ENCODE results near the gene COL20A1. TPM values are rescaled to one million over a fixed set of nuclear protein-coding genes. Genes with fewer than 3 reads are reported as not detected.
A peak's percentile ranks its signal among the peaks of the same experiment; 100 is the strongest.
"Not testable (repeated sequence)": the region's sequence is repeated elsewhere in the genome, so short reads cannot be mapped to it uniquely, and the experiment has no call there.

The COL20A1 gene
- total RNA-seq, 2 experiments from 2014 or later: not detected

DNA sequence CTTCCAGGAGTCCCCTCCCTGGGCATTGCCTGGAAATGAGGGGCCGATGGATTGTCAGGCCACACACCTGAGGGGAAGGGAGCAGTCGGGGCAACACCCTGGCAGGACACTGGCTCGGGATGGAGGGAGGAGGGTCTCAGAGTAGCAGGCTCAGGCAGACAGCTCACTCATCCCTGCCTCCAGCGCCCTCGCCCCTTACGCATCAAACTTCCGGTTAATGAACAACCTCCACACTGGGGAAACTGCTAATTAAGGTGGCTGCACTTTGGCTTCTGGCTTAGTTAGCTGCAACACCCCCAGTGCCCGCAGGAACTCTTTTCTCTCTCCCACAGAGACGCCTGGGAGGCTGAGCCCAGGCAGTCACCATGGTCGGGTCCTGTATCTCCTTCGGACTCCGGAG lies 81.5 kb downstream of the COL20A1 start:
- no peaks in the 10 kb centered on the region for H3K36me3 Mint-ChIP-seq (ENCODE audit: low read depth)
- no peaks in the 10 kb centered on the region for H3K9me3 Mint-ChIP-seq (ENCODE audit: insufficient read depth)
- no peak overlapping the region for H3K27ac Mint-ChIP-seq
- H3K27me3 Mint-ChIP-seq (ENCODE audit: low read depth): peaks cover 4% of the 10 kb centered on the region
- DNase-seq: no peak
- ChIA-PET CTCF (no interaction called here), POLR2A (no interaction called here)
- no peak overlapping the region for H3K4me3 Mint-ChIP-seq
- no peak for ATAC-seq
- no peaks in the 10 kb centered on the region for H3K4me1 Mint-ChIP-seq (ENCODE audit: low read depth)

DNA sequence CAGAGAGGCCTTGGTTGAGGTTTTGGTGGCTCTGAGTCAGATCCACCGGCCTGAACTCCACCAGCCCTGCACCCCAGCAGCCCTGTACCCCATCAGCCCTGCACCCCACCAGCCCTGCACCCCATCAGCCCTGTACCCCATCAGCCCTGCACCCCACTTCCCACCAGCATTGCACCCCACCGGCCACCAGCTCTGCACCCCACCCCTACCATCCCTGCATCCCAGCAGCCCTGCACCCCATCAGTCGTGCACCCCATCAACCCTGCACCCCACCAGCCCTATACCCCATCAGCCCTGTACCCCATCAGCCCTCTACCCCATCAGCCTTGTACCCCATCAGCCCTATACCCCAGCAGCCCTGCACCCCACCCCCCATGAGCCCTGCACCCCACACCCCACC lies 82.5 kb downstream of the COL20A1 start:
- CTCF ChIA-PET: no interaction called here
- Mint-ChIP-seq H3K36me3 (ENCODE audit: low read depth) (no peaks in the 10 kb centered on the region), H3K4me3 (no peak overlapping the region), H3K27me3 (ENCODE audit: low read depth) (peaks cover 4% of the 10 kb centered on the region), H3K4me1 (ENCODE audit: low read depth) (no peaks in the 10 kb centered on the region), H3K9me3 (ENCODE audit: insufficient read depth) (no peaks in the 10 kb centered on the region), H3K27ac (no peak overlapping the region)
- POLR2A ChIA-PET: no interaction called here
- DNase-seq: no peak
- ATAC-seq: no peak

DNA sequence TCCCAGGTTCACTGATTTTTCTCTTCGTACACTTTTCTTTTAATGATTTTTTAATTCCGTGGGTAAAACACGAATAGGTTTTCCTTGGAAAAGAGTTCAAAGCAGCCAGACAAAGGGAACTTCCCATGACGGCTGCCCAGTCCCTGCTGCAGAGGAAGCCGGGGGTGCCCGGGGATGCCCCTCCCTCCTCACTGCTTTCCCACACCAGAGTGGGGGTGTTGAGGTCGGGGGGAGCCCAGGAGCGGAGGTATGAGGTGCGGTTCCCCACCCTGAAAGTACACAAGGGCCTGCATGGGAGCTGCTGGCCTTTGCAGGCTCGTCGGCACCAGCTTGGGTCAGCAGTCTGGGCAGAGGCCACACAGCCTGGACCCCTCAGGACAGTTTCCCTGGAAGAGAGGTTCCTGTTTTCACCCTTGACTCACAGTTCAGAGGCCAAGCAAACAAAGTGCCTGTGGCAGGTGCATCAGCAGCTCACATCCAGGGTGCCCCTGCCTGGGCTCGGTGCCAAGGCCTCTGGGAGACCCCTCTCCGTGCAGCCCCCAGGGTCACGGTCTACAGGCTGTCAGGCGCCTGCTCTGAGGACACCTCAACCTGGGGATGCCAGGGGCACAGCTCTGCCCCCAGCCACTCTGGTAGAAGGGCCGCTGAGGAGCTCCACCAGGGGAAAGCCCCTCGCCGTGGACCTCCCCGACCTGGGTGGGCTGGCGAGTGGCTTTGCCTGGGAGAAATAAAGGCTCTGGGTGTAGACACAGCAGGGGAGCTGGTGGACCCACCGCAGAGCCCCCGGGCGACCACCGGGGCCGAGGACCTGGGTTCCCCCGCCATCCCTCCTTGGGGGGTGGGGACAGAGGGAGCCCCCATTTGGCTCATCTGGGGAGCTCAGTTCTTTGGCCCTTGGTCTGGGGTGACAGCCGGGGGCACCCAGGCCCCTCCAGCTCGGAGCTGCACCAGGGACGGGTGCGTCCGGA lies 83.6 kb downstream of the COL20A1 start:
- ATAC-seq: no peak
- Mint-ChIP-seq H3K27ac (no peak overlapping the region), H3K27me3 (ENCODE audit: low read depth) (peaks cover 4% of the 10 kb centered on the region), H3K9me3 (ENCODE audit: insufficient read depth) (no peaks in the 10 kb centered on the region), H3K4me3 (no peak overlapping the region), H3K36me3 (ENCODE audit: low read depth) (no peaks in the 10 kb centered on the region), H3K4me1 (ENCODE audit: low read depth) (no peaks in the 10 kb centered on the region)
- DNase-seq: no peak
- ChIA-PET CTCF (interaction anchor here (2.3 kb wide), 1 partner anchor 67 kb away, joined by 7 read pairs; no protein-coding TSS in a partner anchor), POLR2A (interaction anchor here (0.6 kb wide), 1 partner anchor 27 kb away, joined by 3 read pairs; no protein-coding TSS in a partner anchor)

DNA sequence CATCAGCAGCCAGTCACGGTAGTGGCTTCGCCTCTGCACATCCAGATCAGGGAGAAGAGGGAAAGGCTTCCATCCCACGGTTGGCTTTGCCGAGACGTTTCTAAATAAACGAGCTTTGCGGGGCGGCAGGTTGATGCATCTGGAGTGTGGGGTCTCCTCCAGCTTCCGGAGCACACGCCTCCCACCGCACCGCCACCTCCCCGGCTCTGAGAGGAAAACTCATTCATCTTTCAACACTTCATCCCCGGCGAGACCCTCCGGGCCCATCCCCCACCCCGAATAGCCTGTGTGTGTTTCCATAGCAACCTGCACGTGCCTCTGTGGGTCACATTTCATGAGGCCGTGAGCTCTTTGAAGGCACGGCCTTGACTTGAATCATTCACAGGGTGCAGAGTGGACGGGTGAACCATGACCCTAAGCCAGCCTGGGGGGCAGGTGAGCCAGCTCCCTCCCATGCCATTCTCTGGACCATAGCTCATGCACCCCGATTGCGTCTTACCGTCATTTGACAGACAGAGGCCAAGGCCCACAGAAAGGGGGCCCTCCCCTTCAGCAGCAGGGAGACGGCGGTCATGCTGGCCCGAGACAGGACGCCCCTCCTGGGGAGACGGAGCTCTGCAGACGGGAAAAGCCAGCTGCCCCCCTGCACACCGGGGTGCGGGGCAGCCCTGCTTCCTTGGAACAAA lies 84.4 kb downstream of the COL20A1 start:
- DNase-seq (no peak), ATAC-seq (no peak)
- Mint-ChIP-seq H3K9me3 (ENCODE audit: insufficient read depth) (no peaks in the 10 kb centered on the region), H3K36me3 (ENCODE audit: low read depth) (no peaks in the 10 kb centered on the region), H3K27ac (no peak overlapping the region), H3K4me1 (ENCODE audit: low read depth) (no peaks in the 10 kb centered on the region), H3K27me3 (ENCODE audit: low read depth) (peaks cover 4% of the 10 kb centered on the region), H3K4me3 (no peak overlapping the region)
- ChIA-PET CTCF (interaction anchor here (1.4 to 2.3 kb wide), 2 partner anchors 68 to 154 kb away, joined by 4 to 7 read pairs; no protein-coding TSS in a partner anchor), POLR2A (interaction anchor here (0.6 kb wide), 1 partner anchor 28 kb away, joined by 3 read pairs; no protein-coding TSS in a partner anchor)

DNA sequence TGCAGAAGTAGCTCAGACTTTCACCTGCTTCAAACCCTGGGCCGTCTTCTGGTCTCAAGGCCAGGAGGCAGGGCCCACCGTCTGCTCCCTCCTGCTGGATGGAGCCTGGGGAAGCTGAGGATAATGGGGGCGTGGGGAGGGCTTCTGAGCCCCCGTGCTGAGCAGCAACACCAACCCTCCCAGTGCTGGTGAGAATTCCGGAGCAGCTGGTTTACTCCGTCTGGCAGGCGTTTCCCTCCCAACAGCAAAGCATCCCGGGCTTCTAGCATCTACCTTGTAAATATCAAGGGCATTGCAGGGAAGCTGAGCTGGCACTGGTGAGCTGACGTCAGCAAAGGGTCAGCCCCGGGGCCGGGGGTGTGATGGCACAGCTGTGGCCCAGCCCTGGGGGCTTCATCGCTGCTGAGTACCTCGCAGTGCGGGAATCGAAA lies 85.0 kb downstream of the COL20A1 start:
- ATAC-seq: no peak
- Mint-ChIP-seq H3K27ac (no peak overlapping the region), H3K9me3 (ENCODE audit: insufficient read depth) (no peaks in the 10 kb centered on the region), H3K36me3 (ENCODE audit: low read depth) (no peaks in the 10 kb centered on the region), H3K4me1 (ENCODE audit: low read depth) (no peaks in the 10 kb centered on the region), H3K4me3 (no peak overlapping the region), H3K27me3 (ENCODE audit: low read depth) (peaks cover 4% of the 10 kb centered on the region)
- ChIA-PET CTCF (interaction anchor here (1.4 to 2.3 kb wide), 2 partner anchors 68 to 155 kb away, joined by 4 to 7 read pairs; no protein-coding TSS in a partner anchor), POLR2A (no interaction called here)
- DNase-seq: no peak

DNA sequence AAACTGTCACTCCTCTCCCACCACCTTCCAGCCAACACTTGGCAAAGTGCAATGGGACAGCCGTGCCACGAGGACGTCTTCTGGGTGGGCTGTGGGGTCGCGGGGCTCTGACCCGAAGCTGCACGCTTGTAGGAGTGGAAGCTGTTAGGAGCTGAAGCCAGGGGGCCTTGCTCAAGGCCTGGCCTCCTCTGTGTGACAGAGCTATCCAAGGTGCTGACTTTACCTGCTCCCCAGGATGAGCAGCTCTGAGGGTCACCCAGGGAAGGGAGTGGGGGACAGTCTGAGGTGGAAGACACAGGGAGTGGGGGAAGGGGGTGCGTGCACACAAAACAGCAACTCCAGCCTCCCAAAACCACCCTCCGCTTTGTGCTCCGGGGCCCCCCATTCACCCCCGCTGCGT lies 85.6 kb downstream of the COL20A1 start:
- no peak overlapping the region for H3K27ac Mint-ChIP-seq
- no peaks in the 10 kb centered on the region for H3K9me3 Mint-ChIP-seq (ENCODE audit: insufficient read depth)
- DNase-seq: no peak
- ChIA-PET CTCF (interaction anchor here (1.4 to 2.3 kb wide), 2 partner anchors 69 to 155 kb away, joined by 4 to 7 read pairs; no protein-coding TSS in a partner anchor), POLR2A (no interaction called here)
- H3K4me1 Mint-ChIP-seq (ENCODE audit: low read depth): no peaks in the 10 kb centered on the region
- no peak overlapping the region for H3K4me3 Mint-ChIP-seq
- no peaks in the 10 kb centered on the region for H3K36me3 Mint-ChIP-seq (ENCODE audit: low read depth)
- ATAC-seq: no peak
- H3K27me3 Mint-ChIP-seq (ENCODE audit: low read depth): peaks cover 4% of the 10 kb centered on the region

DNA sequence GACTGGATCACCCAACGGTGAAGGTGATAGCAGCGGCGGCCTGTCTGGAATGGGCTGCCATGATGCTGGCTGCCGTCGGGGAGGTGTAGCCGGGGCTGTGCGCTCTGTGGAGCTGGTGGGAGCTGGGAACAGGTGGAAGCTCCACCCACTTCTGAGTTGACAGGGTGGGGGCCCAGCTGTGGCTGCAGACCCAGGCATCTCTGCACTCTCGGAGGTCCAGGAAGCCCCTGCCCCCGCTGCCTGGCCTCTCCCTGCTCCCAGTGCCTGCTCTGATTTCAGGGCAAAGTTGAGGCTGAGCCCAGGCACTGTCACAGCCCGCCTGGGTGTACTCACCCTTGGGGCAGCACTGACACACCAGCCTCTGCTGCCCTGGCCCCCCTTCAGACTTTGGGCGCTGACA lies 86.3 kb downstream of the COL20A1 start:
- peaks cover 4% of the 10 kb centered on the region for H3K27me3 Mint-ChIP-seq (ENCODE audit: low read depth)
- ChIA-PET CTCF (interaction anchor here (2.3 kb wide), 1 partner anchor 69 kb away, joined by 7 read pairs; no protein-coding TSS in a partner anchor), POLR2A (no interaction called here)
- no peaks in the 10 kb centered on the region for H3K4me1 Mint-ChIP-seq (ENCODE audit: low read depth)
- ATAC-seq (no peak), DNase-seq (no peak)
- H3K9me3 Mint-ChIP-seq (ENCODE audit: insufficient read depth): no peaks in the 10 kb centered on the region
- H3K27ac Mint-ChIP-seq: no peak overlapping the region
- no peaks in the 10 kb centered on the region for H3K36me3 Mint-ChIP-seq (ENCODE audit: low read depth)
- no peak overlapping the region for H3K4me3 Mint-ChIP-seq

DNA sequence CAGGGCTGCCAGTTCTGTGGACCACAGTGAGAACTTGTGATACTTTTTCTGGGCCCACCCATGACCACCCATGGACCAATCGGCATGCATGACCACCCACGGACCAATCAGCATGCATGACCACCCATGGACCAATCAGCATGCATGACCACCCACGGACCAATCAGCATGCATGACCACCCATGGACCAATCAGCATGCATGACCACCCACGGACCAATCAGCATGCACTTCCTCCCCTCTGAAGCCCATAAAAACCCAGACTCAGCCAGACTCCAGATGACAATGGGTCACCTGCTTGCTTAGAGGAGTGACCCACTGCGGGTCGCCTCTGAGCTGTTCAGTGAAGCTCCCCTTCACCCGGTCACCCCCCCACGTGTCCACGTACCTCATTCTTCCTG lies 86.9 kb downstream of the COL20A1 start:
- H3K36me3 Mint-ChIP-seq (ENCODE audit: low read depth); H3K4me1 Mint-ChIP-seq (ENCODE audit: low read depth); ATAC-seq; H3K27me3 Mint-ChIP-seq (ENCODE audit: low read depth); H3K27ac Mint-ChIP-seq; H3K9me3 Mint-ChIP-seq (ENCODE audit: insufficient read depth); H3K4me3 Mint-ChIP-seq; POLR2A ChIA-PET; DNase-seq: not testable (repeated sequence)
- CTCF ChIA-PET: interaction anchor here (2.9 to 3.3 kb wide), 2 partner anchors 70 to 156 kb away, joined by 25 read pairs; no protein-coding TSS in a partner anchor

DNA sequence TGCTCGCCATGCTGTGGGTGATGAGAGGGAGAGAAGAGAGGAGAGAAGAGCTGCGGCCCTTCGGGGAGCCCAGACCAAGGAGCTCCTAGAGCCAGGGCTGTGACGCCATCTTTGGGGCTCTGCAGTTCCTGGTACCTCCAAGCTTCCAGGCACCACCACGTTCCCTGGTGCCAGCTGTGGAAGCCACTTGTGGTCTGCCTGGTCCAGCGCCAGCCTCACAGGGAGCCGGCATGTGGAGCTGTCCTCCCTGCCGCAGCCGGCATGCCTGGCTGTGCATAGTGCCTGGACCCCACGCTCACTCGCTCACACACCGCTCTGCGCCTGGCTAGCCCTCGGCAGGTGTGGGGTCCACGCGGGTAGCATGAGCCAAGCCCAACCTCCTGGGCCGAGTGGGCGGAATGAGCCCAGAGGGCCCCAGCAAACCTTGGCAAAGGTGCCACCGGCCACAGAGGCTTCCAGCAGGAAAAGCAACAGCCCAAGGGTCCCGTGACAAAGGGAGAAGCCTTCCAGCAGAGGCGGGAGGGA lies 87.4 kb downstream of the COL20A1 start:
- DNase-seq (no peak), ATAC-seq (no peak)
- ChIA-PET POLR2A (no interaction called here), CTCF (interaction anchor here (2.9 to 3.3 kb wide), 2 partner anchors 71 to 157 kb away, joined by 25 read pairs; no protein-coding TSS in a partner anchor)
- Mint-ChIP-seq H3K36me3 (ENCODE audit: low read depth) (no peaks in the 10 kb centered on the region), H3K27me3 (ENCODE audit: low read depth) (peaks cover 4% of the 10 kb centered on the region), H3K4me3 (no peak overlapping the region), H3K27ac (no peak overlapping the region), H3K4me1 (ENCODE audit: low read depth) (no peaks in the 10 kb centered on the region), H3K9me3 (ENCODE audit: insufficient read depth) (peaks cover 8% of the 10 kb centered on the region)

DNA sequence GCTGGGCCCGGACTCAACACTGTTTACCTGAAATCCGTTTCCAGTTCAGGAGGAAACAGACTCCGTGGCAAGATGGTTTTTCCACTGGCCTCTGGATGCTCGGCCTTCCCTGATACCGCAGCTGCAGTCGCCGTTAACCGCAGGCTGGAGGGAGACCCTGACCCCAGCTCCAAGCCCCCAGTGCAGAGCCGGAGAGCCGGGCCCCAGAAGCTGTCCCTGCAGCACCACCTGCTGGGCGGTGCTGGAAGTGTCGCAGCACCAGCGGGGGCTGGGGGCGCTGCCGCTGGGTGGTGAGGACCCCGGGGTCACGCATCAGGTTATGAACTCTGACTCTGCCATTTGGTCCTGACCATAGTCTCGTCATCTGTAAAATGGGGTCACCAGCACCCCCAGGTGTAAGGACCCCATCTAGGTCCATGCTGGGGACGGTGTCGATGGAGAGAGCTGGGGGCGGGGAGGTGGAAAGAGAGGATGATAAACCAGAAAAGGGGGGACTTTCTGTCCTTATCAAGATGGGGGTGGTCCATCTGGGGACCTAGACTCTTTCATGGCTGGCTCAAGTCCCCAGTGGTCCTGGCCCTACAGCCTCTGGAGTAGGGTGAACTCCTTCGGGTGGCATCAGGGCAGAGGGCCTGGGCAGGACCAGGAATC lies 88.9 kb downstream of the COL20A1 start:
- ATAC-seq (peak; percentile 61), DNase-seq (peak; percentile 39)
- Mint-ChIP-seq H3K27me3 (ENCODE audit: low read depth) (peaks cover 4% of the 10 kb centered on the region), H3K4me3 (no peak overlapping the region), H3K27ac (no peak overlapping the region), H3K36me3 (ENCODE audit: low read depth) (no peaks in the 10 kb centered on the region), H3K9me3 (ENCODE audit: insufficient read depth) (peaks cover 17% of the 10 kb centered on the region), H3K4me1 (ENCODE audit: low read depth) (no peaks in the 10 kb centered on the region)
- ChIA-PET CTCF (interaction anchor here (1.2 to 3.3 kb wide), 4 partner anchors 11 to 158 kb away, joined by 3 to 25 read pairs (median 15); no protein-coding TSS in a partner anchor), POLR2A (no interaction called here)

DNA sequence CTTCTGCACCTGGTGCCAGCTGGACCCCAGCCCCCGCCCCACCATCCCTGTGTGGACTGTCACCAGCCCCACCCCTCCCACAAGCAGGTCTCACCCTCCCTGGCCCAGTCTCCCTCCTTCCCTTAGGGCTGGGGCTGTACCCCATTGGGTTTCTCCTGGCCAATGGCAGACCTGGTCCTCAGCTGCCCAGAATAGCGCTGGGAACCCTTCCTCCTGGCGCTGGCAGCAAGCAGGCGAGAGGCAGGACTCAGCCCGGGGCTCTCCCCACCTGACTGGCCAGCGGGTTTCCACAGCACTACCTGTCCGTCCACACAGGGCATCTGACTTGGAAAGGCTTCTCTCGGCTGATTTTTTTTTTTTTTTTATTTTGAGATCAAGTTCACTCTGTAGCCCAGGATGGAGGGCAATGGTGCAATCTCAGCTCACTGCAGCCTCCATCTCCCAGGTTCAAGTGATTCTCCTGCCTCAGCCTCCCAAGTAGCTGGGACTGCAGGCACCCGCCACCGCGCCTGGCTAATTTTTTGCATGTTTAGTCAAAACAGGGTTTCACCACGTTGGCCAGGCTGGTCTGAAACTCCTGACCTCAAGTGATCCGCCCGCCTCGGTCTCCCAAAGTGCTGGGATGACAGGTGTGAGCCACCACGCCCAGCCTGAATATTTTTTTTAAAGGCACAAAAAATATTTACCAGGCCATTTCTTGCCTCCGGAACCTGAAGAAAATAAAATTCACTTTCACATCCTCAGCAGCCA lies 89.7 kb downstream of the COL20A1 start:
- Mint-ChIP-seq H3K27ac (no peak overlapping the region), H3K9me3 (ENCODE audit: insufficient read depth) (peaks cover 21% of the 10 kb centered on the region), H3K4me1 (ENCODE audit: low read depth) (no peaks in the 10 kb centered on the region), H3K4me3 (no peak overlapping the region), H3K36me3 (ENCODE audit: low read depth) (no peaks in the 10 kb centered on the region), H3K27me3 (ENCODE audit: low read depth) (no peaks in the 10 kb centered on the region)
- no peak for DNase-seq
- ChIA-PET CTCF (interaction anchor here (1.2 to 3.3 kb wide), 4 partner anchors 12 to 159 kb away, joined by 3 to 25 read pairs (median 15); no protein-coding TSS in a partner anchor), POLR2A (no interaction called here)
- no peak for ATAC-seq
